ENCODE results near the gene GPR45.

GRCh38 chr2:105252271-105252670, 10.7 kb downstream of the GPR45 start:
- TF ChIP-seq POLR2A (IDR thresholded peaks at IDR 0.05) (no peak), CTCF (IDR thresholded peaks at IDR 0.05) (no peak)
